Activated gamma-delta T cell treated with Interleukin-2 at 50 U/mL for 16 hours (primary cell): ENCODE data around the gene STXBP3.
"Not testable (repeated sequence)": the region's sequence is repeated elsewhere in the genome, so short reads cannot be mapped to it uniquely, and the experiment has no call there.

Experiments
- DNase-seq: peaks from one replicate; pipeline ENCODE4 v3.0.0-alpha.2; 2020

The STXBP3 gene, protein sequence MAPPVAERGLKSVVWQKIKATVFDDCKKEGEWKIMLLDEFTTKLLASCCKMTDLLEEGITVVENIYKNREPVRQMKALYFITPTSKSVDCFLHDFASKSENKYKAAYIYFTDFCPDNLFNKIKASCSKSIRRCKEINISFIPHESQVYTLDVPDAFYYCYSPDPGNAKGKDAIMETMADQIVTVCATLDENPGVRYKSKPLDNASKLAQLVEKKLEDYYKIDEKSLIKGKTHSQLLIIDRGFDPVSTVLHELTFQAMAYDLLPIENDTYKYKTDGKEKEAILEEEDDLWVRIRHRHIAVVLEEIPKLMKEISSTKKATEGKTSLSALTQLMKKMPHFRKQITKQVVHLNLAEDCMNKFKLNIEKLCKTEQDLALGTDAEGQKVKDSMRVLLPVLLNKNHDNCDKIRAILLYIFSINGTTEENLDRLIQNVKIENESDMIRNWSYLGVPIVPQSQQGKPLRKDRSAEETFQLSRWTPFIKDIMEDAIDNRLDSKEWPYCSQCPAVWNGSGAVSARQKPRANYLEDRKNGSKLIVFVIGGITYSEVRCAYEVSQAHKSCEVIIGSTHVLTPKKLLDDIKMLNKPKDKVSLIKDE

DNA sequence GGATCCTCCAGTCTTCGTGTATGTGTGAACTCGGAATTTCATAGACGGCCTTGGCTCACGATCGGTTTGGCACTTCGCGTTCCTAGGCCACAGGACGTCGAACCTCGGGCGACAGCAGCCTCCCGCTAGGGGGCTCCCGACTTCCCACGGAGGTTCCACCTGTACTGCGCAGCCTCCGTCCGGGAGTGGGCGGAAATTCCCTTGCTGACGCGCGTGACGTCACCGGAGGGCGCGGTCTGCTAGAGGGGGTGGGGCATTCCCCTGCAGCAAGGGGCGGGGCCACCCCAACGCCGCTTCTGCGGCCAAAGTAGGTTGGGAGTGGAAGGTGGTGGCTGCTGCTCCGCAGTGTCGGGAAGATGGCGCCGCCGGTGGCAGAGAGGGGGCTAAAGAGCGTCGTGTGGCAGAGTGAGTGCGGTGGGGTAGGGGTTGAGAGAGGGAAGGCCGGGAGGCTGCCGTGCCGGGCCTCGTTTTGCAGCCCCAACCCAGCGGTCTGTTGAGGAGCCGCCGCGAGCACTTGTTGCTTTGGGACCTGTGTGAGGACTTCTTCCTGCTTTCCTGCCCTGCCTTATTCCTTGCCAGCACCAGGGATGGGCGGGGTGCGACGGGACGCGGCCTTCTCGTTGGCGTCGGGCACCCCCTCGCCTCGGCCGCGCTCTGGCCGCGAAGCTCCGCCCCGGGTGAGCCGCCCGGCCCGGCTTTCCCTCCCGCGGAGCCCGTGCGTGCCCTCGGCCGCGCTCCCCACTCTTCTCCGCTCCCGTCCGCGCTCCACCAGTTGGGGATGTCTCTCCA is at the start of gene STXBP3:
Gene STXBP3 (plus strand): TSS at position 293 of the 789 bp plus-strand sequence. CDS start 64 bp downstream, at position 357.
- DNase-seq: peak; percentile 100

DNA sequence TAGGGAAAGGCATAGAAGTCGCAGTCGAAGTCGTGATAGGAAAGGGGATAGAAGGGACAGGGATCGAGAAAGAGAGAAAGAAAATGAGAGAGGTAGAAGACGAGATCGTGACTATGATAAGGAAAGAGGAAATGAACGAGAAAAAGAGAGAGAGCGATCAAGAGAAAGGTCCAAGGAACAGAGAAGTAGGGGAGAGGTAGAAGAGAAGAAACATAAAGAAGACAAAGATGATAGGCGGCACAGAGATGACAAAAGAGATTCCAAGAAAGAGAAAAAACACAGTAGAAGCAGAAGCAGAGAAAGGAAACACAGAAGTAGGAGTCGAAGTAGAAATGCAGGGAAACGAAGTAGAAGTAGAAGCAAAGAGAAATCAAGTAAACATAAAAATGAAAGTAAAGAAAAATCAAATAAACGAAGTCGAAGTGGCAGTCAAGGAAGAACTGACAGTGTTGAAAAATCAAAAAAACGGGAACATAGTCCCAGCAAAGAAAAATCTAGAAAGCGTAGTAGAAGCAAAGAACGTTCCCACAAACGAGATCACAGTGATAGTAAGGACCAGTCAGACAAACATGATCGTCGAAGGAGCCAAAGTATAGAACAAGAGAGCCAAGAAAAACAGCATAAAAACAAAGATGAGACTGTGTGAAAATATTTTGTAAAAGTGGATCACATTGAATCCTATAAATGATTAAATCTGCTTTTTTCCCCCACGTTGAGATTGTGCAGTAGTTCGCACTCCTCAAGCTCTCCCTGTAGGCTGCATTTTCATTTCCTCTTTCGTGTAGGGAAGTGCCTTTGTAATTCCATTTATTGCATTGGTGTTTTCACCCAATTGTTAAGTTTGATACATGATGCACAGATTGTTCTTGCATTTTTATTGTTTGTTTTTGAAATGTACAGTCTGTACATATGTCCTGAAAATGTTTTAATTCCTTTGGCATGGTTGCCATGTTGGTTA is 46.8 kb upstream of the STXBP3 start:
- no peak for DNase-seq

DNA sequence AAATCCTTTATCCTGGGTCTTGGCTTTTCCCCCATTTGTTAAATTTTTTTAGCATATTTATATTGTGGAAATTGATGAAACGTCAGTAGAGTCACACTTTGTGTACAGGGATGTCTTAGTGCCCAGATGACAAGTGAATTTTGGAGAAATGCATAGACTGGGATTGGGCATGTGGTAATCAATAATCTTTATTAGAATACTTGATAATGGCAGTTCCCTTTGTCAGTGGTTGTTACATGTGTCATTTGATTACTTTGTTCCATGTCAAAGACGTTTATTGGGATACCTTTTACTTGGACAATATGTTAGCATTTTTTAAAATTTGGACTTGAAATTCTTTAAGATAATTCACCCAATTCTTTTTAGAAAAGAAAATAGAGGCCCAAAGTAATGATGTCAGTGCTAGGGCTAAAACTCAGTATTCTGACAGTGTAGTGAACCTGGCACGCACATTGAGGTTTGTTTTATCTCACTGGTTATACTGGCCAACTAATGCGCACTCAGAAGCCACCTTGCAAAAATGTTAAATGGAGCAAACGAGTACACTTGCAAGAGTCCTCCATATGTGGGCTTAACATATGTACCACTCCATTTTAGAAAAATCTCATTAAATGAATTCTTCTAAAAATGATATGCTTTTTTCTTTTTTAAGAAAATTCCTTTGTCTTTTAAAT is 45.2 kb upstream of the STXBP3 start:
- DNase-seq: no peak

DNA sequence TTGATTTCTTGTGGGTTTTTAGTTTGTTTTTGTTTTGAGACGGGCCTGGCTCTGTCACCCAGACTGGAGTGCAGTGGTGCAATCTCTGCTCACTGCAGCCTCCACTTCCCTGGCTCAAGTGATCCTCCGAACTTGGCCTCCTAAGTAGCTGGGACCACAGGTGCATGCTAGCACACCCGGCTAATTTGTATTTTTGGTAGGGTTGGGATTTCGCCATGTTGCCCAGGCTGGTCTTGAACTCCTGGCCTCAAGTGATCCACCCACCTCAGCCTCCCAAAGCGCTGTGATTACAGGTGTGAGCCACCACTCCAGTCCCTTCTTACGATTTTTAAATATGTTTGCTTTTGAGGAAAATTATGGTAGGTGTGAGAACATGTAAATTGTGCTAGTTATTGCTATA is 44.4 kb upstream of the STXBP3 start:
- not testable (repeated sequence) for DNase-seq

DNA sequence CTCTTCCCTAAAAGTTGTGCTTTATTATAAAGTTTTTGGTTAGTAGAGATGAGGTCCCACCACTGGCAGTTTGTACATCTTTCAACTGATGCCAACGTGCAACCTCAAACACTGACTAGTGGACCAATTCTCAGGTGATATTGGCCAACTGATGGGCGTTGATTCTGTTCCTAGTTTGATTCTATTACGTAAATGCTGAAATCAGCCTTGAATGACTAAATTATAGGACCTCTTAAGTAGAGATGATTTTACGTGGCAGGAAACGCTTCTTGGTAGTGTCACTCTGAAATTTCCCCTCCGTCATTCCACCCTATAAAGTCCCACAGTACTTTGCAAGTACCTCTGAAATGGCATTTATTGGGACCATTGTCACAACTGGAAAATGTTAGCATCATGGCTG is 42.5 kb upstream of the STXBP3 start:
- DNase-seq: no peak

DNA sequence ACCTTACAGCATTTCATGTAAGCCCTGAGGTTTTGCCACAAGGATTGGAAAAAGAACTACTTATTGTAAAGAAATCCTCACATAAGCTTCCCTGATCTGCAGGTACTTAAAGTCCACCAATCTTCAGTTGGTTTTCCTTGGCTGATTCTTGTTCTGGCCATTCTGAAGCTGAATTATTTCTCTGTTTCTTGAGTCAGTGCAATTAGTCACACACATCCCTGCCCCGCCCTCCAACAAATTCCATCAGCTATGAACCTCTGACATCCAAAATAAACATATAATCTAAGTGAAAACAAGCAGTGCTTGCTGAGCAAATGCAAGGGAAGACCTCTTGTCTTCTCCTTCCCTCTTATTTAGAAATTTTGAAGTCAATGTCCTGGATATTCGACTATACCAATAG is 42.0 kb upstream of the STXBP3 start:
- no peak for DNase-seq

DNA sequence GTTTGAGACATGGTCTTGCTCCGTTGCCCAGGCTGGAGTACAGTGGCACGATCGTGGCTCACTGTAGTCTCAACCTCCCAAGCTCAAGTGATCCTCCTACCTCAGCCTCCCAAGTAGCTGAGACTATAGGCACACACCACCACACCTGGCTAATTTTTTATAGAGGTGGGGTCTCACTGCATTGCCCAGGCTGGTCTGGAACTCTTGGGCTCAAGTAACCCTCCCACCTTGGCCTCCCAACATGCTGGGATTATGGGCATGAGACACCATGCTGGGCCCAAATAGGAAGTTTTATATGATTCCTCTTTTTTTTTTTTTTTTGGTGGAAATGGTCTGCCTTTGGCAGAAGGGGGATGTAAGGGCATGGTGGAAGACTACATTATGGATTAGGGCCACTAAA is 39.8 kb upstream of the STXBP3 start:
- DNase-seq: no peak

DNA sequence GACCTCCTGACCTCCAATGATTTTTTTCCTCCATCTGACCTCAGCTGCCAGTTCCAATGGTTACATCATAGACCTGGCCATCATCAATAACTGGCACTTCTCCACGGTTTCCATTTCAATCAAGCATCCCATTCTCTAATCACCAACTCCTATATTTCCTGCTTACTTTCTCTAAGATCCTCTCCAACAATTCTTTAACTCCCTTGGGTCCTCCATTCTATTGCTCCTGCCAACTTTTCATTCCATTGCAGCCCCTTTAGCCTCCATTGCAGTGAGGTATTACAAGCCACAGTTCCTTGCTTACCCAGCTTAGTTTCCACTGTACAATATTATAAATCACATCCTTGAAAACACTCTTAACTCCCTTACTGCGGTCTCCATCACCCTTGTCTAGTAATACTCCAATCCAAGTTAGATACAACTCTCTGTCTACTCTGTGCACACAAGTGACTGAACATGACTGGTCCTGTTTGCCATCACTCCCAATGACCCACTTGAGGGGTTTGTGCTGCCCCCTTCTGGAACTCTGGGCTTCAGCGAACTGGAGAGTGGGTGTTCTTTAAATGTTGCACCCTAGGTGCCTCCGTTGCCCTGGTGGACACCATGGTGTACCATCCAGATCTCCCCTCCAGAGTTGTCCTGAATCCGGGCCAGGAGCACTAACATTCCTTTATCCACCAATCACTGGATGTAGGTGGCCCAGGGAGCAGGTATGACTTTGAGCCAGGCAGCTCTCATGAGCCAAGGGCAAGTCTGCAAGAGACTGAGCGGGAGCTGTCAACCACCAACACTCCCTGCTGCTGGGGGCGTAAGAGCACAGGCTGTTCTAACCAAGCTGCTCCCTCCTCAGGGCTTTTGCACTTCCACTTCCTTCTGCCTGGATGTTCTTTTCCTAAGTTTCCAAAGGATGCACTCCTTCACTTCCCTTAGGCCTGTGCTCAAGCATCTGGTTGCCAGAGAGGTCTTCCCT is 37.5 kb upstream of the STXBP3 start:
- peak; percentile 63 for DNase-seq

DNA sequence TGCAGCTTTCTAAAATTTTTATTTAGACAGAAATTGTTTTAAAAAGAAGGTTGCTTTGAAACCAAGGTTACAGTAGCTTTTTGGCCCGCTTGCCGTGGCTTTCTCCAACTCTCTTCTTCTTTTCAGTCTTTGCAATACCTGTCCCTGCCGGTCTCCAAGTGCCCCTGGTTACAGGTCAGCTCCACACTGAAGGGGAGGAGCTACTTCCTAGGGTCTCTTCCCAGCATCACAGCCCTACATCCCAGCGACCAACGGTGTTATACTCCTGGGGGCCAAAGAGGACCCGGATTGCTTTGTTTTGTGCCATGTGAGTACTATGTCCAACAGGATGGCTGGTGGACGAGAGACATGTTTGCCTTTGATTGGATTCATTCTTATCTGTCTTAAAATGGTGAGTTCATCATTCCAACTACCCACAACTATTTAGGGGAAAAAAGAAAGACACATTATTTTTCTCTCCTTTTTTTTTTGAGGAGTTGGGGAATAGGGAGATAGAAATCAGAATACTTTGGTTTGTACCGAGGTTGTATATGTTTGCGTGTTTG is 33.8 kb upstream of the STXBP3 start, which contains the start of gene FNDC7:
Gene FNDC7 (plus strand): TSS at position 303 of the 545 bp plus-strand sequence. CDS start 26 bp downstream, at position 329.
- DNase-seq: no peak

DNA sequence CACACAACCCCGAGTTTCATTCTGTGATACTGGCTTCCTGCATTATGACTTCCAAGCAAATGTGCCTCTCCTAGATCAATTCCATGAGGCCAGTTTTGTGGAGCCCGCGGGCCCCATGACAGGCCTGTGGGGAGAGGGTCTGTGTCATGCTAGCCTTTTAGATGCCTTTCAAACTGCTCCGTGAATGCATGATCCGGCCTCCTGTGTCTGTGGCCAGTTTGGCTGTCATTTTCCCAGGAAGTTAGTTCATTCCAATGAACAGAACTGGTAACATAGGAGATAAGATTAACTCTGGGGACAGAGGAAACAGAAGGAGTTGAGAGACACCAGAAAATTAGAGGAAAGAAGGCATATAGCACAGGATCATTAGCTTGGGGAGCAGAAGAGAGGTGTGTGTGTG is 30.5 kb upstream of the STXBP3 start:
- DNase-seq: no peak

DNA sequence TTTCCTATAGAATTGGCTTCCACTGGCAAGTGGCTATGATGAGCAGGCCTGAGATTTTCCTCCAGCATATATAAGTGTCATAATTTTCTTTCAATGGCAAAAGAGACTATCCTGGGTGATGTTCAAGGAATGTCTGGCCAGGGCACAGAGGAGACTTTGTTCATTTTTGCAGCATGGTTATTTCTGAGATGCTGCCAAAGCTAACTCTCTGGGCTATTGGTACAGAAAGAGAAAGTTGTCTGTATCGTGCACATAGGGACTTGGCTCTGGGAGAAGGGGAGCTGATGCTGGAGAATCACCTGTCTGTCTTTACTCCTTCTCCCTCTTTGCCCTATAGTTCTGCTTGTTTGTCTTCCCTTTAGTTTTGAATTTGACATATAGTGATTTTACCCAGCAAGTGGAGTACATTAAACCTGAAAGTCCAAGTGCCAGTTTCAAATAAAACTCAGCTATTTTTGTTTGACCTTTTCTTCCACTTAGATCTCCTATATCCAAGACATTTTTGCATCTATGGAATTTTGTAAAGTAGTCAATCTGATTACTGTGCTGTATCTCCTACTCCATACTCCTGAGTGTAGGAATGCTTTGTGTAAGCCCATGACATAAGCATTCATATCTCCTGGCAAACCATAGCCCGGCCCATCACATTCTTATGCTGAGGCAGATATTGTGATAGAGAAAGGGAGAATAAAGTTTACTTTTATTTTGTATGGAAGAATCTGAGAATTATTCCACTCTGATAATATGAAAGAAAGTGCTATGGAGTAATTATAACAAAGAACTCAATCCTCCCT is 29.8 kb upstream of the STXBP3 start:
- no peak for DNase-seq

DNA sequence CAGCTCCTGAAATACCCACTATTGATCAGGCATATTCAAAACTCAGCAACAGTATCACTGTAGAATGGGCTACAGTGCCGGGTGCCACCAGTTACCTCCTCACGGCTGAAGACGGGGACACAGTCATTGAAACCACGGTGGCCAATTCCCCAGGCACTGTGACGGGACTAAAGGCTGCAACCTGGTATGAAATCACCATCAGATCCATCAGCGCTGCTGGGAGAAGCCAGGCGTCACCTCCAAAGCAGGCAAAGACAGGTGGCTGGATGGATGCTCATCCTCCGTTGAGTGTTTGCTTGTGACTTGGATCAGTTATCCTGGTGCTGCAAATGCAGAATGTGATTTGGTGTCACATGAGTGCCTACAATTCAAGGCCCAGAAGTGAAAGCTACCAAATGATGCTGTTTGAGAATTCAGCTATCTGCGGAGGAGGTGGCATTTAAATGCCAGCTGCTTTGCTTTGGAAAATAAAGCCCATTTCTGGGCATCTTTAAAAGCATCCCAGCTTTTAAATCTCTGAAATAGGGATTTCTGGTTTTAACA is 28.6 kb upstream of the STXBP3 start:
- no peak for DNase-seq

DNA sequence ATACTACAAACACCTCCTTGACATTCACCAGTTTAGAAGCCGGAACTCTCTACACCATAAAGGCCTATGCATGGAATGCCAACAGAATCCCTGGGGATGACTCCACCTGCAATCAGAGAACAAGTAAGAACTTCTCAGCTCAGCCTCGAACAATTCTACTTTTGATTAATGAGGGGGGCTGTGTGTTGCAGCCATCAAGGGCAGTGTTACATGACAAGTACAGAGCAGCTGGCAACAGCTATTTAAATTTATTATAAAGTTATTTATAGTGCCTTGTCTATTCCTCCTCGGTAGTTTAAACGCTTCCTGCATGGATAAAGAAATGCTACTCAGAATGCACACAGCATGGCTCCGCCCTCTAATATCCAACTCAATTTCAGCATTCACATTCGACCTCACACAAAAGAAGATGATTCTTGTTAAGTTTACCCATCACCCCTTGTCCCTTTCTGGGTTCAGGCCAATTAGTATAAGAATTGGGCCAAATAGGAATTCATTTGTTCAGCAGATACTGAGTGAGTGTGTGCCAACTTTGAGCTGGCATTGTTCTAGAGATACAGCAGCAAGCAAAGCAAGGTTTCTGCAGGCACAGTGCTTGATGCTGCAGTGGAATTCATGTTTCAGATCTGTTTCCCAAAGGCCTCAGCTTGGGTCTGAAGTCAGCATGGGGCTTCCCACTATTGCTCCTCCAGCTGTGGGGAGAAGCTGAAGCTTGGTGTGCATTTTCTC is 27.4 kb upstream of the STXBP3 start:
- DNase-seq: no peak

DNA sequence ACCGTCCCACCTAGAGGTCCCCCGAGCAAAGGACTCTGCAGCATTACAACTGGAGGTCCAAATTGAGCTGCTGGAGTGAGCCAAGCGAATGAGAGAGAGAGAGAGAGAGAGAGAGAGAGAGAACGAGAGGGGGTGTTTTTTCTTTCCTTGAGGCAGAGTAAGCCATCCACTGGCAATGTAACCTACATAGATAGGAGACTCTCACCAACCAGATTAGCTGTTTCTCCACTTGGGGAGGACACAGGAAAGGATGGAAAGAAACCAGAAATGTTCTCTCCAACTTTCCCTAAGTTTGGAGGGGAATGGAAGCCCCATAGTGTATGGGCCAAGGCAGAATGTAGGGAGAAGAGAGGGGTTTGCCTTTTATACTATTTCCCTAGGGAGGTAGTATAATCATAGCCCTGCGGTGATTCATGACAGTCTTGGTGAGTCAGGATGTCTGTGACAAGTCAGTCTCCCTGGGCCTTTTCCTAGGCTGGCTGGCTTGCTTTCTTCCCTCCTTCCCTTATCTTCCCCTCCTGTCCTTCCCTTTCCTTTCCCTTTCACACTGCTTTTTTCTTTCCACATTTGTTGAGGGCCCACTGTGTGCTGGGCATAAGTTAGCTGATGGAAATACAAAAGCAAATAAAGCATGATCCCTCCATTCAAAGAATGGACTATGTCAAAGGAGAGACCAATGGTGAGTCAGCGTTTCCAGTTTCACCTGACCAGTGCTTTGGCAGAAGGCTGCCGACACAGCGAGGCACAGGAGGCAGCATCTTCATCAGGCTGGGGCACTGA is 26.6 kb upstream of the STXBP3 start:
- DNase-seq: no peak

DNA sequence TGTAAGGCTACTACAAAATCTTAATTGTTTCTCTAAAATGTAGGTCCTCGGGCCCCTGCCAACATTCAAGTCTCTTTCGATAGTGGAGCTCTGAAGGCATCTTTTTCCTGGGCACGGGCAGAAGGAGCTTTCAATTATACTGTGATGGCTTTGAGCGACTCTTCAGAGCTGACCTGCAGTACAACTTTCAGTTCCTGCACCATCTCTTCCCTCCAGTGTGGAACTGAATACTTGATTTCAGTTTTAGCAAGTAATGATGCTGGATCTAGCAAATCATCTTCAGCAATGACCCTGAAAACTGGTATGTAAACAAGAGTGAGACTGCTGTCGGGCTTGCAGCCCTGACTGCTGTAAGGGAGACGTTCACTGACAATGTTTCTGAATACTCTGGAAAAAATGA is 24.2 kb upstream of the STXBP3 start:
- no peak for DNase-seq

DNA sequence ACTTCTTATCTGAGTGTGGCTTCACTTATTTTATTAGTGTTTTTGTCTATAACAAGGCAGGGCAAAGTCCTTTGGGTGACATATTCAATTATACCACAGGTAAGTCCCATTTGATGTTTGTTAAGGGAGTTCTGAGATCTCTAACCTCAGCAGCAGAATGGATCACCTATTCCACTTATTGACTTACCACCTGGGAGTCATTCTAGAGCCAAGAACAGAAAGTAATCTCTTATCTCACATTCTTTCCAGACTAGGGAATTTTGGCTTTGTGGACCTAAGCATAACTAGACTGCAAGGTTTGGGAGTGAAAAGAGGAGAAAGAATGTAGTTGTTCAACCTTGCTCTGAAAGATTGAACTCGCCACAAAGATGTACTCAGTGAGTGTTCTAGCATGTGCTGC is 20.6 kb upstream of the STXBP3 start:
- no peak for DNase-seq

DNA sequence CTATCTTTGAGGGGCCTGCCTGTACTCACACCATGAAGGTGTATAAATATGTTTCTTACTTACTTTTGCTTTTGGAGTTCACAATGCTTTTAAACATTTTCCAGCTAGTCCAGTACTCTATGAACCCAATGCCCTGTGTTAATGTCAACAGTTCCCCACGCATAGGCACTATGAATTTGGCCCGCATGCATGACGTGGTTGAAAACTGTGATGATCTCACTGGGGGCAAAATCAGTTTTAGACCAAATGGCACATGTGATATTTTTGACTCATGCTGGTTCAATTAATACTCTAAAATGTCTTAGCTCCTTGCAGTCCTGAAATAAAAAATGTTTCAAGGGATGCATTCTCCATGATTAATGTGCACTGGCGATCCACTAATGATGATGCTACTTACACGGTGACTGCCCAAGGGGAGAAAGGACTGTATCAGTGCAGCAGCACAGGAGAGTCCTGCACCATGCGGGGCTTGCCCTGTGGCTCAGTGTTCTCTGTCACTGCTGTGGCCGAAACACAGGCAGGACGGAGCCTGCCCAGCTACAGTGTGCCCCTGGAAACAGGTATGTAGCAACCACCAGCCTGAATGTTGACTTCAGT is 18.0 kb upstream of the STXBP3 start:
- DNase-seq: no peak
